H9 (cell line): ENCODE data around the gene SLC12A5. TPM values are rescaled to one million over a fixed set of nuclear protein-coding genes. Genes with fewer than 3 reads are reported as not detected.

Experiments used
- DNase-seq: peaks from one replicate; pipeline ENCODE4 v3.0.0-alpha.2; 2017
- H2AFZ ChIP-seq: one replicate; pipeline ENCODE4 v1.6.1; 2013; ENCODE audit warnings: mild to moderate bottlenecking, low read length, control low read depth, moderate library complexity
- H2AK5ac ChIP-seq: 2 replicates; pipeline ENCODE4 v1.6.1; 2013; ENCODE audit warnings: low read length, control low read depth, mixed read lengths; ENCODE audit not compliant: insufficient read length
- H2BK120ac ChIP-seq: one replicate; pipeline ENCODE4 v1.6.1; 2013; ENCODE audit warnings: low read depth, mild to moderate bottlenecking, low read length, control low read depth, inconsistent platforms; ENCODE audit not compliant: poor library complexity, severe bottlenecking
- H2BK12ac ChIP-seq: 2 replicates; pipeline ENCODE4 v1.6.1; 2013; ENCODE audit warnings: low read length, control low read depth, mixed read lengths, low read depth; ENCODE audit not compliant: insufficient read length
- H2BK15ac ChIP-seq: 2 replicates; pipeline ENCODE4 v1.6.1; 2013; ENCODE audit warnings: low read depth, low read length, control low read depth
- H2BK20ac ChIP-seq: one replicate; pipeline ENCODE4 v1.6.1; 2013; ENCODE audit warnings: low read depth, mild to moderate bottlenecking, low read length, control low read depth, inconsistent platforms; ENCODE audit not compliant: poor library complexity, severe bottlenecking
- H2BK5ac ChIP-seq: 2 replicates; pipeline ENCODE4 v1.6.1; 2013; ENCODE audit warnings: low read length, control low read depth, mixed read lengths; ENCODE audit not compliant: insufficient read length
- H3K14ac ChIP-seq: 2 replicates; pipeline ENCODE4 v1.6.1; 2013; ENCODE audit warnings: low read length, control low read depth; ENCODE audit not compliant: insufficient read depth
- H3K18ac ChIP-seq: 2 replicates; pipeline ENCODE4 v1.6.1; 2013; ENCODE audit warnings: low read depth, mild to moderate bottlenecking, mixed read lengths, low read length, control low read depth; ENCODE audit not compliant: insufficient read length
- H3K23ac ChIP-seq: 2 replicates; pipeline ENCODE4 v1.6.1; 2013; ENCODE audit warnings: low read length, control low read depth, mixed read lengths, low read depth; ENCODE audit not compliant: insufficient read length
- H3K23me2 ChIP-seq: 2 replicates; pipeline ENCODE4 v1.6.1; 2013; ENCODE audit warnings: low read depth, mild to moderate bottlenecking, mixed read lengths, low read length, control low read depth; ENCODE audit not compliant: insufficient read length, poor library complexity, severe bottlenecking
- H3K27ac ChIP-seq: 2 replicates; pipeline ENCODE4 v1.5.1; 2013; ENCODE audit warnings: low read length, control low read depth, mixed read lengths, low read depth; ENCODE audit not compliant: insufficient read length
- H3K27me3 ChIP-seq: 2 replicates; pipeline ENCODE4 v1.6.1; 2013; ENCODE audit warnings: low read length, control low read depth, inconsistent platforms; ENCODE audit not compliant: insufficient read depth
- H3K4ac ChIP-seq: 2 replicates; pipeline ENCODE4 v1.6.1; 2013; ENCODE audit warnings: low read depth, mild to moderate bottlenecking, control low read depth, inconsistent platforms, low read length, moderate library complexity
- H3K4me1 ChIP-seq: 2 replicates; pipeline ENCODE4 v1.6.1; 2013; ENCODE audit warnings: low read length, control low read depth, inconsistent platforms; ENCODE audit not compliant: insufficient read depth
- H3K4me2 ChIP-seq: 2 replicates; pipeline ENCODE4 v1.6.1; 2013; ENCODE audit warnings: low read length, control low read depth, mixed read lengths; ENCODE audit not compliant: insufficient read length, insufficient read depth
- H3K56ac ChIP-seq: 2 replicates; pipeline ENCODE4 v1.6.1; 2013; ENCODE audit warnings: low read depth, mild to moderate bottlenecking, mixed read lengths, low read length, control low read depth; ENCODE audit not compliant: insufficient read length
- H3K79me1 ChIP-seq: 2 replicates; pipeline ENCODE4 v1.6.1; 2013; ENCODE audit warnings: low read depth, mild to moderate bottlenecking, moderate library complexity, low read length, control low read depth, inconsistent platforms; ENCODE audit not compliant: insufficient read depth, poor library complexity, severe bottlenecking
- H3K79me2 ChIP-seq: 2 replicates; pipeline ENCODE4 v1.6.1; 2013; ENCODE audit warnings: low read length, control low read depth, inconsistent platforms; ENCODE audit not compliant: insufficient read depth
- H3K9ac ChIP-seq: 2 replicates; pipeline ENCODE4 v1.6.1; 2013; ENCODE audit warnings: low read length, control low read depth, mixed read lengths; ENCODE audit not compliant: insufficient read length; ENCODE audit errors: extremely low read depth
- H3K9me3 ChIP-seq: one replicate; pipeline ENCODE4 v1.6.1; 2013; ENCODE audit warnings: low read depth, low read length, inconsistent platforms; ENCODE audit not compliant: control insufficient read depth
- H3T11ph ChIP-seq: one replicate; pipeline ENCODE4 v1.6.1; 2013; ENCODE audit warnings: mild to moderate bottlenecking, low read length, control low read depth, inconsistent platforms
- H4K20me1 ChIP-seq: one replicate; pipeline ENCODE4 v1.6.1; 2013; ENCODE audit not compliant: control insufficient read depth, insufficient read length, insufficient read depth
- H4K5ac ChIP-seq: 2 replicates; pipeline ENCODE4 v1.6.1; 2013; ENCODE audit warnings: low read depth, mild to moderate bottlenecking, mixed read lengths, low read length, control low read depth; ENCODE audit not compliant: insufficient read length
- H4K8ac ChIP-seq: replicated peaks from 2 replicates; pipeline ENCODE4 v1.6.1; 2013; ENCODE audit warnings: low read length, control low read depth, mixed read lengths, low read depth; ENCODE audit not compliant: insufficient read length
- H4K91ac ChIP-seq: 2 replicates; pipeline ENCODE4 v1.6.1; 2013; ENCODE audit warnings: low read depth, mild to moderate bottlenecking, moderate library complexity, mixed read lengths, low read length, control low read depth; ENCODE audit not compliant: insufficient read length
- H3K27ac Mint-ChIP-seq, 3 experiments: 2 replicates in 2 of 3; 3 replicates in 1 of 3; pipeline ENCODE4 v1.8.0; 2020 to 2021; ENCODE audit warnings: mixed read lengths in 3 of 3, mild to moderate bottlenecking in 1 of 3, moderate library complexity in 1 of 3
- H3K27me3 Mint-ChIP-seq: 2 replicates; pipeline ENCODE4 v1.8.0; 2021; ENCODE audit warnings: low read depth, mild to moderate bottlenecking, moderate library complexity, mixed read lengths
- H3K36me3 Mint-ChIP-seq, 3 experiments: 2 replicates in 2 of 3; 3 replicates in 1 of 3; pipeline ENCODE4 v1.8.0; 2020 to 2021; ENCODE audit warnings: low read depth in 3 of 3, mixed read lengths in 3 of 3; ENCODE audit not compliant: insufficient read depth in 1 of 3
- H3K4me1 Mint-ChIP-seq, 2 experiments: 2 replicates each; pipeline ENCODE4 v1.8.0; 2020; ENCODE audit warnings: mixed read lengths in 2 of 2
- H3K4me3 Mint-ChIP-seq, 2 experiments: 2 replicates in 1 of 2; 3 replicates in 1 of 2; pipeline ENCODE4 v1.8.0; 2020 to 2021; ENCODE audit warnings: mild to moderate bottlenecking in 2 of 2, mixed read lengths in 2 of 2, moderate library complexity in 1 of 2
- H3K9me3 Mint-ChIP-seq, 2 experiments: 2 replicates in 1 of 2; 3 replicates in 1 of 2; pipeline ENCODE4 v1.8.0; 2020; ENCODE audit warnings: mild to moderate bottlenecking in 2 of 2, mixed read lengths in 2 of 2, moderate library complexity in 1 of 2
- WGBS: extraction: QIAGEN DNeasy Blood & Tissue Kit; methylation state at CpG from one replicate; pipeline ENCODE4 v1.1.7; 2013; ENCODE audit warnings: missing lambda C conversion rate, low lambda C conversion rate, mixed read lengths; ENCODE audit not compliant: insufficient read length; ENCODE audit errors: extremely low coverage; 5-methylcytosine and 5-hydroxymethylcytosine counted together
- total RNA-seq: library from RNA; stranded (reverse); gene quantifications from 2 replicates; pipeline ENCODE4 v1.2.1, GENCODE V29; 2021
- TF ChIP-seq, protein P1 (sequence below): fragments of 200-600 bp; sonication (generic); conservative IDR thresholded peaks from 3 replicates; pipeline ENCODE4 v1.8.0; 2021; ENCODE audit warnings: antibody characterized with exemption, mild to moderate bottlenecking

Gene SLC12A5
- total RNA-seq, 1 experiment from 2014 or later, result 8.7 TPM

DNA sequence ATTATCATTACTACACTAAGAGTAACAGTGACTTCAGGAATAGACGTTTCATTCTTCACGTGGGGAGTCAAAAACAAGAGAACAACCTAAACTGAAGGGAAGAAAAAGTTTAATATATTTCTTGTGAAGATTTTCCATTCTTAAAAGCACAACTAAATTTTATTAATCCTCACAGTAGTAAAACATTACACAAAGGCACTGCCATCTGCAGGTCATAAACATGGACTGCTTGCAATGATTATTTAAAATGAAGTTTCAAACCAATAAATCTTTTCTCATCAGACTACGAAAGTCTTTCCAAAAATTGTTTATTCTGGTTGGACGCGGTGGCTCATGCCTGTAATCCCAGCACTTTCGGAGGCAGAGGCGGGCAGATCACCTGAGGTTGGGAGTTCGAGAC is 58.1 kb downstream of the SLC12A5 start:
- Histone ChIP-seq H4K20me1 (no peaks in the 10 kb centered on the region), H3K79me2 (peaks cover 38% of the 10 kb centered on the region; the same call in 1 of the 2 replicates), H4K5ac (no peak overlapping the region), H2BK20ac (no peak overlapping the region), H2AFZ (no peak overlapping the region), H3K4me2 (no peak overlapping the region), H3T11ph (no peak overlapping the region), H3K23ac (no peak overlapping the region), H2BK12ac (no peak overlapping the region), H2BK5ac (no peak overlapping the region), H3K9me3 (no peaks in the 10 kb centered on the region), H3K27me3 (no peaks in the 10 kb centered on the region), H3K18ac (no peak overlapping the region), H3K14ac (no peak overlapping the region), H4K91ac (no peak overlapping the region), H3K56ac (no peak overlapping the region), H3K9ac (no peak overlapping the region), H3K4me1 (peaks cover 2% of the 10 kb centered on the region; the same call in 1 of the 2 replicates), H4K8ac (no peak overlapping the region), H2AK5ac (no peak overlapping the region), H3K23me2 (peaks cover 9% of the 10 kb centered on the region), H3K4ac (no peak overlapping the region), H2BK15ac (no peak overlapping the region), H3K27ac (no peak overlapping the region), H2BK120ac (no peak overlapping the region), H3K79me1 (peaks cover 12% of the 10 kb centered on the region)
- WGBS, result no CpG with 5 or more reads among the region's 8 CpGs
- Mint-ChIP-seq H3K4me1 (peaks cover 33 to 42% of the 10 kb centered on the region in 2 experiments), H3K27me3 (no peaks in the 10 kb centered on the region), H3K27ac (no peak overlapping the region), H3K9me3 (no peaks in the 10 kb centered on the region), H3K4me3 (no peak overlapping the region), H3K36me3 (no peaks in the 10 kb centered on the region)
- no peak for DNase-seq
- TF ChIP-seq, protein P1, sequence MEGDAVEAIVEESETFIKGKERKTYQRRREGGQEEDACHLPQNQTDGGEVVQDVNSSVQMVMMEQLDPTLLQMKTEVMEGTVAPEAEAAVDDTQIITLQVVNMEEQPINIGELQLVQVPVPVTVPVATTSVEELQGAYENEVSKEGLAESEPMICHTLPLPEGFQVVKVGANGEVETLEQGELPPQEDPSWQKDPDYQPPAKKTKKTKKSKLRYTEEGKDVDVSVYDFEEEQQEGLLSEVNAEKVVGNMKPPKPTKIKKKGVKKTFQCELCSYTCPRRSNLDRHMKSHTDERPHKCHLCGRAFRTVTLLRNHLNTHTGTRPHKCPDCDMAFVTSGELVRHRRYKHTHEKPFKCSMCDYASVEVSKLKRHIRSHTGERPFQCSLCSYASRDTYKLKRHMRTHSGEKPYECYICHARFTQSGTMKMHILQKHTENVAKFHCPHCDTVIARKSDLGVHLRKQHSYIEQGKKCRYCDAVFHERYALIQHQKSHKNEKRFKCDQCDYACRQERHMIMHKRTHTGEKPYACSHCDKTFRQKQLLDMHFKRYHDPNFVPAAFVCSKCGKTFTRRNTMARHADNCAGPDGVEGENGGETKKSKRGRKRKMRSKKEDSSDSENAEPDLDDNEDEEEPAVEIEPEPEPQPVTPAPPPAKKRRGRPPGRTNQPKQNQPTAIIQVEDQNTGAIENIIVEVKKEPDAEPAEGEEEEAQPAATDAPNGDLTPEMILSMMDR, result peak; percentile 43
